Measurements from ENCODE around the gene LRRC27.

The LRRC27 gene

GRCh38 chr10:132420981-132421846 is 89.2 kb downstream of the LRRC27 start:
- Histone ChIP-seq H3K9ac (ENCODE audit: low read length) (peak overlapping the region; percentile 17; the same call in 1 of the 2 replicates), H3K4me2 (ENCODE audit: low read depth, low read length, poor library complexity, severe bottlenecking) (peak overlapping the region; percentile 45)
- no peak for TF ChIP-seq EZH2phosphoT487 (conservative IDR thresholded peaks at IDR 0.05; ENCODE audit: low read length)
- TF ChIP-seq CTCF (IDR thresholded peaks at IDR 0.05; ENCODE audit: insufficient read depth, low read length, poor library complexity, severe bottlenecking), result no peak

GRCh38 chr10:132421847-132422751 is 90.1 kb downstream of the LRRC27 start:
- H3K36me3 ChIP-seq (ENCODE audit: low read length), result no peaks in the 10 kb centered on the region
- peak overlapping the region; percentile 45 for H3K4me2 ChIP-seq (ENCODE audit: low read depth, low read length, poor library complexity, severe bottlenecking)
- H3K9ac ChIP-seq (ENCODE audit: low read length), result peak overlapping the region; percentile 17; the same call in 1 of the 2 replicates
- H3K9me3 ChIP-seq (ENCODE audit: insufficient read depth, low read length), result no peaks in the 10 kb centered on the region
- H3K27ac ChIP-seq (ENCODE audit: low read depth, low read length), result peak overlapping the region; percentile 68
- H4K20me1 ChIP-seq (ENCODE audit: low read depth, low read length), result no peaks in the 10 kb centered on the region
- no peaks in the 10 kb centered on the region for H3K27me3 ChIP-seq (ENCODE audit: low read length)
- H2AFZ ChIP-seq (ENCODE audit: low read depth, low read length, severe bottlenecking), result peak overlapping the region; percentile 30
- no peaks in the 10 kb centered on the region for H3F3A ChIP-seq (ENCODE audit: insufficient read depth)
- TF ChIP-seq EZH2phosphoT487 (conservative IDR thresholded peaks at IDR 0.05; ENCODE audit: low read length) (no peak), CTCF (IDR thresholded peaks at IDR 0.05; ENCODE audit: insufficient read depth, low read length, poor library complexity, severe bottlenecking) (no peak)
- no peaks in the 10 kb centered on the region for H3K9me2 ChIP-seq (replicated peaks; ENCODE audit: insufficient read depth, low read length)
- H3K4me3 ChIP-seq (ENCODE audit: insufficient read depth, low read length, poor library complexity, severe bottlenecking), result no peak overlapping the region
- H3K79me2 ChIP-seq (ENCODE audit: insufficient read depth, low read length), result no peaks in the 10 kb centered on the region

More at GRCh38 chr10:132420981-132421846, 89.2 kb downstream of the LRRC27 start:
- no peak overlapping the region for H3K4me3 ChIP-seq (ENCODE audit: insufficient read depth, low read length, poor library complexity, severe bottlenecking)
- no peaks in the 10 kb centered on the region for H3K9me2 ChIP-seq (replicated peaks; ENCODE audit: insufficient read depth, low read length)
- no peaks in the 10 kb centered on the region for H3F3A ChIP-seq (ENCODE audit: insufficient read depth)
- no peaks in the 10 kb centered on the region for H4K20me1 ChIP-seq (ENCODE audit: low read depth, low read length)
- H3K27ac ChIP-seq (ENCODE audit: low read depth, low read length), result peak overlapping the region; percentile 68; the same call in 1 of the 2 replicates
- no peak overlapping the region for H2AFZ ChIP-seq (ENCODE audit: low read depth, low read length, severe bottlenecking)
- H3K9me3 ChIP-seq (ENCODE audit: insufficient read depth, low read length), result no peaks in the 10 kb centered on the region
- no peaks in the 10 kb centered on the region for H3K27me3 ChIP-seq (ENCODE audit: low read length)
- no peaks in the 10 kb centered on the region for H3K79me2 ChIP-seq (ENCODE audit: insufficient read depth, low read length)
- H3K36me3 ChIP-seq (ENCODE audit: low read length), result no peaks in the 10 kb centered on the region

- Histone ChIP-seq H3K27me3 (ENCODE audit: low read length) (no peaks in the 10 kb centered on the region), H3K36me3 (ENCODE audit: low read length) (no peaks in the 10 kb centered on the region), H3K4me3 (ENCODE audit: insufficient read depth, low read length, poor library complexity, severe bottlenecking) (no peak overlapping the region), H4K20me1 (ENCODE audit: low read depth, low read length) (no peaks in the 10 kb centered on the region), H3K9me3 (ENCODE audit: insufficient read depth, low read length) (no peaks in the 10 kb centered on the region), H3K79me2 (ENCODE audit: insufficient read depth, low read length) (no peaks in the 10 kb centered on the region), H2AFZ (ENCODE audit: low read depth, low read length, severe bottlenecking) (peak overlapping the region; percentile 30), H3K9me2 (replicated peaks; ENCODE audit: insufficient read depth, low read length) (no peaks in the 10 kb centered on the region), H3K4me2 (ENCODE audit: low read depth, low read length, poor library complexity, severe bottlenecking) (peak overlapping the region; percentile 45), H3K27ac (ENCODE audit: low read depth, low read length) (peak overlapping the region; percentile 68), H3F3A (ENCODE audit: insufficient read depth) (no peaks in the 10 kb centered on the region), H3K9ac (ENCODE audit: low read length) (no peak overlapping the region; the same call in 1 of the 2 replicates)
- TF ChIP-seq EZH2phosphoT487 (conservative IDR thresholded peaks at IDR 0.05; ENCODE audit: low read length) (no peak), CTCF (IDR thresholded peaks at IDR 0.05; ENCODE audit: insufficient read depth, low read length, poor library complexity, severe bottlenecking) (no peak)
These were observed 91.2 kb downstream of the LRRC27 start for GRCh38 chr10:132422903-132423825.

Measured in SU-DHL-6 (cell line).